GM18520 (cell line): ENCODE measurements around the gene UBE2J1.

Source experiments
- ATAC-seq: cut with Tn5 transposase; IDR thresholded peaks from one replicate; pipeline ENCODE4 v1.9.1; 2021; ENCODE audit not compliant: unreplicated experiment

Gene UBE2J1

GRCh38 chr6:89291256-89291819 lies 61.2 kb downstream of the UBE2J1 start:
- ATAC-seq: no peak

GRCh38 chr6:89290401-89291155 lies 61.9 kb downstream of the UBE2J1 start:
- no peak for ATAC-seq

- no peak for ATAC-seq
These were observed 62.8 kb downstream of the UBE2J1 start for GRCh38 chr6:89289710-89290109.

GRCh38 chr6:89287351-89288028 lies 65.0 kb downstream of the UBE2J1 start:
- no peak for ATAC-seq

- ATAC-seq: no peak
These were observed 66.0 kb downstream of the UBE2J1 start for GRCh38 chr6:89286516-89286915.

- no peak for ATAC-seq
These were observed 67.4 kb downstream of the UBE2J1 start for GRCh38 chr6:89284963-89285735.

GRCh38 chr6:89284081-89284480 lies 68.4 kb downstream of the UBE2J1 start:
- ATAC-seq: no peak

- no peak for ATAC-seq
These were observed 69.8 kb downstream of the UBE2J1 start for GRCh38 chr6:89282749-89283148.

- peak; percentile 91 for ATAC-seq
These were observed 70.7 kb downstream of the UBE2J1 start for GRCh38 chr6:89281779-89282246.

GRCh38 chr6:89278956-89279355 lies 73.6 kb downstream of the UBE2J1 start:
- ATAC-seq: no peak
